K562 treated with DMSO at 1 percent for 12 hours (cell line): ENCODE data around the gene FKBP5. TPM values are rescaled to one million over a fixed set of nuclear protein-coding genes. Genes with fewer than 3 reads are reported as not detected.

Source experiments
- total RNA-seq: library from RNA; unstranded; fragments of 300-600 nt; gene quantifications from 2 replicates; pipeline ENCODE4 v1.2.3, GENCODE V29; 2022; ENCODE audit not compliant: insufficient read depth

The FKBP5 gene
- 13.1 and 48.5 TPM in 2 replicates for total RNA-seq

GRCh38 chr6:35688605-35689322 lies at the start of gene FKBP5:
Gene FKBP5, minus strand, starts transcription at chr6:35688915. Its CDS starts 46,091 bp downstream, at chr6:35642824.

GRCh38 chr6:35736982-35737412 lies 48.3 kb upstream of the FKBP5 start, which contains the start of gene ARMC12:
Gene ARMC12, plus strand, starts transcription at chr6:35737032. Its CDS starts 77 bp downstream, at chr6:35737109.

Other genes starting within 250 kb of the FKBP5 start
- 14.1 and 14.7 TPM in 2 replicates for gene FANCE, start 236.6 kb downstream of the FKBP5 start, total RNA-seq
- 3,105 and 3,645 TPM in 2 replicates for gene RPL10A, start 220.5 kb downstream of the FKBP5 start, total RNA-seq
- 6.1 and 15.3 TPM in 2 replicates for gene TEAD3, start 191.8 kb downstream of the FKBP5 start, total RNA-seq
- gene TULP1, start 176.0 kb downstream of the FKBP5 start, total RNA-seq = not detected in 2 replicates
- not detected in 2 replicates for gene ARMC12, start 48.1 kb upstream of the FKBP5 start, total RNA-seq
- gene CLPSL2, start 87.7 kb upstream of the FKBP5 start, total RNA-seq = not detected in 2 replicates
- gene CLPSL1, start 92.1 kb upstream of the FKBP5 start, total RNA-seq = not detected in 2 replicates
- gene CLPS, start 108.4 kb upstream of the FKBP5 start, total RNA-seq = not detected in 2 replicates
- not detected in 2 replicates for gene LHFPL5, start 116.4 kb upstream of the FKBP5 start, total RNA-seq
- gene SRPK1, start 232.2 kb upstream of the FKBP5 start, total RNA-seq = 16.0 and 53.7 TPM in 2 replicates